ENCODE data around the gene TFCP2L1.
"Not testable (repeated sequence)": the region's sequence is repeated elsewhere in the genome, so short reads cannot be mapped to it uniquely, and the experiment has no call there.

TFCP2L1 gene

DNA sequence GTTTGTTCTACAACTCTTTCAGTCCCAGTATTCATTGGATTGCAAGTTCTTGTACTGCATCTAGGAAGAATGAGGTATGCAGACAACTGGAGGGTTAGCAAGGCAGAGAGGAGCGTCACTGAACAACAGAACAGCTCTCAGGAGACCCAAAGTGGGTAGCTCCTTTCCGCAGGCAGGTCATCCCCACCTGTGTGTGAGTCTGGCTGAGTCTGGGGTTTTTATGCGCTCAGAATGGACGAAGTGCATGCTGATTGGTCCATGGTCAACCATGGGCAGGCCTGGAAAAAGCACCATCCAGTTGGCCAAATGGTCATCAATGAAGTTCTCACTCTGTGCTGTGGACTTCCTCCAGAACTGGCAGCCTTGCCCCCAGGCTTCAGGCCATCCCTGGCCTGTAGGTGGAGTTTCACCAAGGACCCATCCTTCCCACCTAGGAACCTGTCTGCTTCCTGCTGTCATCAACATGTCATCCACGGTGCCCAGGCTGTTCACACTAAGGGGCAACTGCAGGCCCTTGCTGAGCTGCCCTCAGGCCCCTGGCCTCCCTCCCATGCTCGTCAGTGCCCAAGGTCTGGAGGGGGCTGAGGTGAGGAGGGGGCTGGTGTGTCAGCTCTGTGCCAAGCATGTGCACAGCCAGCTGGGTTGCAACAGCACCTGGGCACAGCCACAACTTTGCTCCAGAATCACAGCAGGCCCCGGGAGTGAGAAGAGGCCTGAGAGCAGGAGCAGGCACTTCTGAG lies 11.1 kb upstream of the TFCP2L1 start:
- no peak for DNase-seq

DNA sequence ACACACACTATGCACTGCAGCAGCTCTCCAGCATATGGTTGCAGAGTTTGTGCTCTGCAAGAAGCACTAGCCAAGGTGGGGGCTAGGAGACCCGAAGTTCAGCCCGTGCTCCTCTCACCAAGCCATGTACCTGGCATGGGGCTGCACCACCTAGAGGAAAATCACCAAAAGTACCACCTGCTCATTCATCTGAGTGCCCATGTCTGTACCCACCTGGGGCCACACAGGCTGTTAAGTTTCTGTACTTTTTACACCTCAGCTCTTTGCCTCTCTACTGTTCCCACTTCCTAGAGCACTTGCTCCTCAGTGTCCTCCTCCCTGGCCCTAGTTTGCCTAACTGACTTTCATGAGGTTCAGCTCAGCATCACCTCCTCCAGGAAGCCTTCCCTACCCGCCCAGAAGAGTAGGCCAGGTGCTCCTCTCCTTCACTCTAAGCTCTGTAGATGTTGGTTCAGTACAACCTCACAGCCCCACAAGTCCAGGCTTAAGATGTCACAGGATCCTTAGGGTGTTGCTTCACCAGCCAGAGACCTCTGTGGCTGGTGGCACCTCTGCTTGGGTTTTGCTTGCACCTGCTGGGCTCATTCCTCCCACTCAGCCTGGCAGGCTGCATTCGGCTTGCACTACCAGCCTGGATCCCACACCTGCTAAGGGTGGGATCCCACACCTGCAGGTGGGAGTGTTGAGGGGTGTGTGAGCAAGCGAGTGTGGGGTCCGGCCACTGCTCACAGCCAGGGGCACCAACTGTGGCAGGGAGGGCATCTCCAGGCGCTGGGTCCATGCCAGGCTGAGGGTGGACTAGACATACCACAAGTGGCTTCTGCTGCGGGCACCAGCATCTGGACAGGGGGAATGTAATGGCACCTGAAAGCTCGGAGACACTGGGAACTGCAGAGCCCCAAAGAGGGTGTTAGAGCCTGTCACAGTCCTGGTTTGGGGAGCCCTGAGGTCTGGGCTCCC lies 10.2 kb upstream of the TFCP2L1 start:
- DNase-seq = no peak

DNA sequence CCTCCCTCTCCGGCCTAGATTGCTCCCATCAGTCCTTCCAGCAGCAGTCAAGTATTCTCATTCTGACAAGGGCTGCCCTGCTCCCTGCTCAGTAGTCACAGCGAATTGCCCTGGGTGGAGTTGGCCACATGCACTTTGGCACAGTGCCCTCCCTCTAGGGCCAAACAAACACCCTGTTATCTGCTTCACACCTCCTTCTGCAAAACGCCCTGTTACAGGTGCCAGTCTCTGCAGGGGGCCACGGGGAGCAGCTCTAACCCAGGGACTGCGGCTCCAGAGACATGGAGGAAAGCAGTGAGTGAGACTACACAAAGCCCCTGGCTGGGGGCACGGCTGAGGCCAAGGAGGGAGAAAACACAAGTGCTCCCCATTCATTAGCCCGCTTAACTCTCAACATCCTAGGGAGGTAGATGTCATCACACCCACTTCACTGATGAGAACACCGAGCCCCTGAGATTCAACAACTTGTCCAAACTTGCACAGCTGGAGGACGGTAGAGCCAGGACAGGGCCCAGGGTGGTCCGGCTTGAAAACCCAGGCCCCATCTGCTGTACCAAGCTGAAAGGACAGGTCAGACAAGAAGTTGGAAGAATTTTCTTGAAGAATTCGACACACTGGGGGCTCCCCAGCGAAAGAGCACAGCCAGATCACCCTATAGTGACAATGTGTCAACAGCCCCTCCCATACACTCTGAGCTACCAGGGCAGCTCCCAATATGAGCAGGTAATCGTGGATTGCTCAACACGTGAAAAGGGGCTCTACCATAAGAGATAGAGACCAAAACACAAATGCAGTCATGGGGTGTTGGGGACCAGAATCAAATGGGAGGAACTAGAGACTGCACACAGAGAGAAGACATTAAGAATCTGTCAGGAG lies 8.7 kb upstream of the TFCP2L1 start:
- DNase-seq = no peak

DNA sequence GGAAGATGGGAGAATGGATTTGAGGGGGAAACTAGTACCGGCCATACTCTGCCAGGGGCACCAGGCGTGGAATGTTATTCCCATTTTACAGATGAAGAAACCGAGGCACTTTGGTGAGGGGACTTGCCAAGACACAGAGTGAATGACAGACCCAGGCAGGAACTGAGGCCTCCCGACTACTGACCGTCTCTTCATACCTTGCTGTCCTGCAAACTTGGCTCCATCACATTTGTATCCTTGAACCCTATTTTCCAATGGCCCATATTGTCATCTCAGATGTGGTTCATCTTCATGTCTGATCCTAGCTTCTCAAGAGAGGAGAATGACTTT lies 6.2 kb upstream of the TFCP2L1 start:
- no peak for DNase-seq

DNA sequence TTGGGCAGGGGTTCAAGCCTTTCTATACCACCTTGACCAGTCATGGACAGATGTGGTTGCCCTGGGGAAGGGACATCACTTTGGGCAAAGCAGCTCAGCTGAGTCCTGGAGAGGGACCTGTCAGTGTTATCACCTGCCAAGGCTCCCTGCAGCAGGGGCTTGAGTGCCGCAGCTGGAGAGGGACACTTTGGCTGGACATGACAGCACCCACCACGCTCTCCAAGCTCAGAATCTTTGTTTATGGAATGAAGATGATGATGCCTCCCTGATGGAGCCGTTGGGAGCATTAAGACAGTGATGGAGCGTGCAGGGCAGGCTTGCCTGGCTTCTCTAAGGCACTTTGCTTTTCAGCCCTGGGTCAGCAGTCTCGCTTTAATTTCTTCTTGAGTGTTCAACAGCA lies 4.3 kb upstream of the TFCP2L1 start:
- no peak for DNase-seq

DNA sequence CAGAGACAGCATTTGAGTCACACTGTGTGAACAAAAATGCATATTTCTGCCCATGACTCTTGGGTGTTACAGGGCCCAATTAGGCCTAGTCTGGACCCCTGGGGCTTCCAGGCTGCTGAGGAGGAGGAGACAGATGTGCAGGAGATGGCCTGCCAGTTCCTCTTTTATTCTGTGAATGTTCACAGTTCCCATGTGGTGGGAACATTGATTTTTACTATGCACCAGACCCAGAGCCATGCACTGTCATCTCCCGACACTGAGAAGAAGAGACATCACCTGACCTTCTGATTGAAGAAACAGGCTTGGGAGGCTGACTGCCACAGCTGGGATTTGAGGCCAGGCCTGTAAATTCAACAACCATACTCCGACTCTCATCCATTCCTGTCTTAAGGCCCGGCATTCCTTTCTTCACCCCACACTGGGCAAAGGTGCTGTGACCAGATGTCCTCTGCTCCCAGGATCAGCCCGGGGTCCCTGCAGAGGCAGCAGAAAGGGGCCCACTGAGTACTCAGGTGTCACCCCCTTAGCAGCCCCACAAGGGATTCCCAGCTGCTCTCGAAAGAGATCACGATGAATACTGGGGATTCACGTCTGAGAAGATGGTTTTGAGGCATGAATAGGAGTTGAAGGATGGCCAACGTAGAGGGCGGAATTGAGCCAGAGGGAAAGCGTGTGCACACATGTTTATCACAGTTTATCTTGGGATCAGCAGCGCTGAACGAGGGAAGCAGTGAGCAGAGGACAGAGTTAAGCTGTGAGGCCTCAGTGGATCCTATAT lies 3.6 kb upstream of the TFCP2L1 start:
- peak; percentile 18 for DNase-seq

DNA sequence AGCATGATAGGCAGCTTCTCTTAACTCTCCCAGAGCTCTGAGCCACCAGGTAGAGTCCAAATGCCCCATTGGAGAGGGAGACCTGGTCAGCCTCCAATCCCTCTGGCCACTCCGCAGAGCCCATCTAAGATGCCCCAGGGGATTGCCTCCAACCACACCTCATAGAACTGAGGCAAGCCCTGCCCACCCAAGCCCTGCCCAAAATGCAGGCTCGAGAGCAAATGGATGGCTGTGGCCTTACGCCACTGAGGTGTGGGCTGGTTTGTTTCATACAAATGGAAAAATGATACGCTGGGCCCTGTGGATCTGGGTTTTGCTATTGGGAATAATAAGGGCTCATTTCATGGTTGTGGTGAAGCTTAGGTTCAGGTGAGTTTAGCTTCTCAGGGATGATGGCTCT lies 3.0 kb upstream of the TFCP2L1 start:
- no peak for DNase-seq

DNA sequence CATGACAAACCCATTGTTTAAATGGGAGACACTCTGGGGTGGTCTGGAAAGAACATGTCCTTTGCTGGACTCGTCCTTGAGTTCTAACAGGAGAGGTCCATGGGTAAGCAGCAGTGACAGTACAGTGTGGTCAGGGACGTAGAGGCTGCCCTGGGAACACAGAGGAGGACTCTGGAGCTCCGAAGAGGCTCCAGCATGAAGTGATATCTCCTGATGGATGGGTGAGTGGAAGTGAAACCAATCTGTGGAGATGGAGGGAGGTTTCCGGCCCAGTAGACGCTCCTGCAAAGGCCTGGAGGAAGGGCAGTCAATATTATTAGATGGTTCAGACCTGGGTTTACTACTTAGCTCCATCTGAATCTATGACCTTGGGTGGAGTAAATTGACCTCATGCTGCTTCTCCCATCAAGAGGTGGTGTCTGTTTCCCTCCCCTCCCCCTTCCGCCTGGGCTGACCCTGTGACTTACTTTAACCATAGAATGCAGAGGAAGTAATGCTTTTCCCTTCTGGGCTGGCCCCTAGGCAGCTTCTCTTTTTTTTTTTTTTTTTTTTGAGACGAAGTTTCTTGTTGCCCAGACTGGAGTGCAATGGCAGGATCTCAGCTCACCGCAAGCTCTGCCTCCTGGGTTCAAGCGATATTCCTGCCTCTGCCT lies 2.3 kb upstream of the TFCP2L1 start:
- DNase-seq = peak; percentile 57

DNA sequence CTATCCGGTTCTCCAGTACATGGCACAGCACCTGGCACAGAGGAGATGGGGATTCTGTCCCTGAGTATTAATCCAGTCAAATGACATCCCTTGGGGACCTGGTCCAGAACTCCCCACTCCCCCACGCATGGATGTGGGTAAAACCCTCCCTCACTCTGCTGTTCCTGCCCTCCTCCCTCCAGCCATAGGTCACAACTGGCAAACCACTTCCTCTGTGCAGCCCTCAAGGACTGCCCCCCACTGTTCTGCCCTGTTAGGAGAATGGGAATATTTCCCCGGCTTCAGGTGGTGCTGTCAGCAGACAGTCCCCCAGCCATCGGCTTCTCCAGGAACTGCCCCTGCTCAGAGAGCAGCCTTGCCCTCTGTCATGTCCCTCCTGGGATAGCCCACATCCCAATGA lies 1.5 kb upstream of the TFCP2L1 start:
- DNase-seq = no peak

DNA sequence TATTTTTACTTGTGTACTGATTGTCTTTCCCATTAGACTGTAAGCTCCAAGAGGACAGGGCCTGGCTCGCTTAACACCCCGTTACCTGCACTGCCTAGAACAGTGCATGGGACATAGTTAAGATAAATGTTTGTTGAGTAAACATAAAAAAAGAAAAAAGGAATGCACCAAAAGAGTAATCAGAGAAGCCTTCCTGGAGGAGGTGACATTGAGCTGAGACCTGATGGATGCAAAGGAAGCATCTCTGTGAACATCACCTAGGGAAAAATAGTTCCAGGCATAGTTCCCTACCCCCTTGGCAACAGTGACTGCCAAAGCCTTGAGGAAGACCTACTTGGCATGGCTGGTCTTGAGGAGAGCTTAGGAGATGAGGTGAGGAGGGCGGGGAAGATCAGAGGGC lies 924 bp upstream of the TFCP2L1 start:
- DNase-seq = no peak

DNA sequence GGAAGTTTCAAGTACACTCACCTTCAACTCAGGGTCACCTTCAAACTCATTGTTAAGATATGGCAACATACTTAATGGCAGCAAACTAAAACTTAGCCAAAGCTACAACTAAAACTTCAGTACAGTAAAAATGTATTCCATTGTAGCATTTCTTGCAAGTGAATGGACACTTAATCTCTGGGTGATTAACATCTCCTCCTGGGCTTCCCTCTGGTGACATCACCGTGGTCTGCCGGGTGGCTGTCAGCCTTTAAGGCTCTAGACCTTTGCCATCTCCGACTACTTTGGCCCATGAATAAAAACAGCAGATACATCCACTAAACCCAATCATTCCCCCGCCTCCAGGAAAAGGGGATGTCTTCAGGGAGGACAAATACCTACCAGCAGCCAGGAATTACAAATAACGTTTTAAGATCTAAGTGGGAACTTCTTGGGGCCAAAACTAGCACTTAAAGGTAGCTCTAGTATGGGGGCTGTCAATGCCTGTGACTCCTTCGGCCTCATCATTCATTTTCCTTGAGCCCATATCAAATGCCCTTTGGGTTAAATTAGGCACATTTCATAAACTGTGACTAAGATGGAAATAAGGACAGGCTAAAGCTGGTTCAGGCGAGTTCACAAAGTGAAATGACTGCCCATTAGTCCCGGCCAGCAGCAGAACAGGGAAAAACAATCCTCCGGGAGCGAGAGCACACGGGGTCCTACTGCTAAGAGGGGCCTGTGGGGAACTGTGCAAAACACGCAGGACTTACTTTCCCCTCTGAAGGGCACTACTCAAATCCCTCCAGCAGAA lies 1.1 kb downstream of the TFCP2L1 start:
- DNase-seq = peak; percentile 30

DNA sequence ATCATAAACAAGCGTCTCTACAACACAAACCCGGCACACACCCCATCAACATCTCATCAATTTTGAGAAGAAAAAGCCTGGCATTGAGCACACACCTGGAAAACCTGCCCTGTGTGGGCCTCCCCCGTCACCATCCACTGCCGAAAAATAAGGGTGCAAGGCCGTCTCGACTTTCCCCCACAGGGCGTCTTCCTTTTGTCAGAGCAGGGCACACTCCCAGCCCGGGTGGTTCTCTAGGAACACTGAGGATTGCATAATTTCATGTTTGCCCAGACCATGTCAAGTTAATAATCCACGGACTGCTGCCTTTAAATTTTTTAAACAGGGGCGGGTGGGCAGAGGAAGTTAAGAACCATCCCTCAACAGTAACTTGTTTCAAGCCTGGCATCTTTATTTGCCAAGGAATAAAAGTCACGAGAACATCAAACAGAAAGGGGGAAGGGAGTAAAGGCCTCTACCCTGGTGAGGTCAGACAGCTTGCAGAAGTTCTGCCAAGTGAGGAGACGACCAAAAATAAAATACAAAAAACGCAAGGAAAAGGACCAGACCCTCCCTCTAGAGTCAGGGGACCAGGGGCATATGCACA lies 2.1 kb downstream of the TFCP2L1 start:
- no peak for DNase-seq

DNA sequence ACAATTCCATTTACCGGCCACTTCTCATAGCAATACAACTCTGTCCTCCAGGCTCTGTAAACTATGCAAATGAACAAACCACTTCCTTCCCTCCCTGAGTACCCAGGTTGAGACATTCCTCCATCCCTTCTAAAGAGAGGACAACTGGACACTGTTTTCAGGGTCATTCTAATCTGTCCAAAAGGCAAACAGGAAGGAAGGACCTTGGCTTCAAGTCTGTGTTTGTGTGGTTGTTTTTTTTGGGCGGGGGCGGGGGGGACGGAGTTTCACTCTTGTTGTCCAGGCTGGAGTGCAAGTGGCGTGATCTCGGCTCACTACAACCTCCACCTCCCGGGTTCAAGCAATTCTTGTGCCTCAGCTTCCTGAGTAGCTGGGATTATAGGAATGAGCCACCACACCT lies 3.3 kb downstream of the TFCP2L1 start:
- no peak for DNase-seq

DNA sequence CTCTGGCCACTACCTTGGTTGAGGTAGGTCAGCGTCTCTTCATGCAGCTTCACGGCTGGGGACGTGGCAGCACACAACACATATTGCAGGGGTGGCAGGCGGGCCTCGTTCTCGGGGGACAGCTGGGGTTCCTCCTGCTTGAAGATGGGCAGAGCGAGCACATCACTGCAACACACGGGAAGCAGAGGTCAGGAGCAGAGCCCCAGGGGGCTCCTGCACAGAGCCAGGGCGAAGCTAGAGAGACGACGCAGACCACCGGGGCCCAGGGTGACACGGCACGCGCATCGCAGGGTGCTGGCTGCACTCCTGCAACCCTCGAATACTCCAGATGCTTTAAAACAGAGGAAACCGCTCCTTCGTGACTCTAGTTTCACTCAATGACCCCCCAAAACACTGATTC lies 3.9 kb downstream of the TFCP2L1 start:
- DNase-seq = no peak

DNA sequence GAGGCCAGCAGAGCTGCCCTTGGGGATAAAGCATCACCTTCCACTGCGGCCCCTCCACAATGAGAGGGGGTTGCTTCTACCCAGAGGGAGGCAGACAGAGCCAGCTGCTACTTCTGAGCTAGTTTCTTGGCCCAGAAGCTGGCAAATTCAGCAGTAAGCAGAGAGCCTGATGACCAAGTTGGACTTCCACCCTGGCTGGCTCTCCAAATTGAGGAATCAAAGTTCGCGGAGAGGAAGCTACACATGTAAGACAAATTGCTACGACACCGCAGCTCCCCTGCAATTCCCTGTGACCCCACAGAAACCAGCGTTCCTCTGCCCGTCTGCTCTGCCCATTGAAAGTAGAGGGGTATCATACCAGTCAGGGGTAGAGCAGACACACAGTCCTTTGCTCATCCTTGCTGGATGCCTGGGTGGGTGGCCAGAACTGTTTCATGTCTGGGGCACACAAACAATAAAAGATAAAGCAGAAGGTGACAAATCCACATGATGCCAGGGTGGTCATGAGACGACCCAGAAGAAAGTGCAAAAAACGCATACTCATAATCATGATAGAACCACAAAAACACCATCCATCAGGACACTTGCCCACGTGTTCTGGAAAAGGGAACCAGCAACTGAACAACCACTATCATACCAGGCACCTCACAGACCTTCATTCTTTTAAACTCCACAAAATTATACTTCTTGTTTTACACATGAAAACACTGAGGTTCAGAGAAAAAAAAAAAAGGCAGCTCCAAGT lies 5.4 kb downstream of the TFCP2L1 start:
- no peak for DNase-seq

DNA sequence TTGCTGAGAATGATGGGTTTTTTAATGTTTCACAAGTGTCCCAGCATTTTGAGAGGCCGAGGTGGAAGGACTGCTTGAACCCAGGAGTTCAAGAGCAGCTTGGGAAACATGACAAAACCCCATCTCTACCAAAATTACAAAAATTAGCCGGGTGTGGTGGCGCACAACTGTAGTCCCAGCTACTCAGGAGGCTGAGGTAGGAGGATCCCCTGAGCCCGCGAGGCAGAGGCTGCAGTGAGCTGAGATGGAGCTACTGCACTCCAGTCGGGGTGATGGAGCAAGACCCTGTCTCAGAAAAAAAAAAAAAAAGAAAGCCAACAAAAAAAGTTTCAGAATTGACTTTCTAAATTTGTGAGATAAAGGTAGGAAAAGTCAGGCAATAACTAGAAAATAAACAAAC lies 8.7 kb downstream of the TFCP2L1 start:
- no peak for DNase-seq

DNA sequence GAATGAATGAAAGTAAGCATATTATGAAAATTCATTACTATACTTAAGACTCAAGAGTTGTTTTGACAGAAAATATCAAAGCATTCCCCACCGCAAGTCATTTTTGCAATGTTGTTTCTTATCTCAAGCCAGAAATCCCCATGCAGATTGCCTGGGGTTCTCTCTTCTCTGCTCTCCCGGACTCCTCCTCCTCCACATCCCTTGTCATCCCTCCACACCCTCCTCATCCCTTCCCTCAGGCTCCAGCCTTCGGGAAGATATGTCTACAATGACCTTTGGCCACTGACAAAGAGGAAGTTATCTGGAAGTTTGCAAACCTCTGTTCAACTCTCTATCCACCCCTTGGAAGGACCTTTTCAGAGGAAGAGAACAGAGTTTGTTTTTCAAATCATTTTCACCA lies 11.9 kb downstream of the TFCP2L1 start:
- no peak for DNase-seq

DNA sequence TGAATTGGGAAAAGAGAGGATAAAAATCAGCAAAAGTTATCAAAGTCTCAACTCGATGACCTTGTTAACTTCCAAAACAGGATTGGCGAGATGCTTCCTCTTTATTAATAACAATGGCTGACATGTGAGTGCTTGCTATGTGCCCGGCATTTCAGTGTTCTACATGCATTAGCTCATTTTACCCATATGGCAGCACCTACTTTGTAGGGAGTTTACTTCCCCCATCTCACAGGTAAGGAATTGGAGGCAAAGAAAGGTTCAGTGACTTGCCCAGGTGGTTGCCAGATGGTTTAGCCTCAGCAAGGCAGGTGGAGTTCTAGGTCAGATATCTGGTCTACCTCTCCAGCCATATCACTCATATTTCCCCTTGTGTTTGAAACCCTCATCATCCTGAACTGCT lies 12.4 kb downstream of the TFCP2L1 start:
- no peak for DNase-seq

DNA sequence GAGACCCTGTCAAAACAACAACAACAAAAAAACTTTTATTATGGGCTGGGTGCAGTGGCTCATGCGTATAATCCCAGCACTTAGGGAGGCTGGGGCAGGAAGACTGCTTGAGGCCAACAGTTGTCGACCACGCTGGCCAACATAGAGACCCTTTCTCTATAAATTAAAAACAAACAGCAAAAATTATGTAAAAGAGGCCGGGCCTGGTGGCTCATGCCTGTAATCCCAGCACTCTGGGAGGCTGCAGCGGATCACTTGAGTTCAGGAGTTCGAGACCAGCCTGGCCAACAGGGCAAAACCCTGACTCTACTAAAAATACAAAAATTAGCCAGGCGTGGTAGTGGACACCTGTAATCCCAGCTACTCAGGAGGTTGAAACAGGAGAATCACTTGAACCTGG lies 15.6 kb downstream of the TFCP2L1 start:
- not testable (repeated sequence) for DNase-seq

DNA sequence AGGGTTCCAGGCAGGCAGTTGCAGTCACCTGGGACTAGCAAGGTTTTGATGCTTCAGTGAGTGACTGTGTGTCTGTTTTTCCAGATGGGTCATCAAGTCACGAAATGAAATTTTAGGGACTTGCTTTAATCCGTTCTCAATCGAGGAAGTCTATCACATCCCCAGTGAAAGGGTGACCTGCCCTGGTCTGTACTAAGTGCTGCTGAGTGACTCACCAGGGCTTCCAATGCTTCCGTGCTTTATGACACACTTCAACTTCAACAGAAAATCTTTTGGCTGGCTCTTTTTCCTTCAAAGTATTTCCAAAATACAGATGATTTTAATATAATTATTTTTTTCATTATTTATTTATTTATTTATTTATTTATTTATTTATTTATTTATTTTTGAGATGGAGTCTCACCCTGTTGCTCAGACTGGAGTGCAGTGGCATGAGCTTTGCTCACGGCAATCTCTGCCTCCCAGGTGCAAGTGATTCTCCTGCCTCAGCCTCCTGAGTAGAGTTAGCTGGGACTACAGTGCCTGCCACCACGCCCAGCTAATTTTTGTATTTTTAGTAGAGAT lies 18.4 kb downstream of the TFCP2L1 start:
- DNase-seq = no peak

All from OCI-M1 (cell line).